GM19025 (cell line): ENCODE data around the gene SIPA1L3.

ENCODE experiments used
- ATAC-seq: cut with Tn5 transposase; IDR thresholded peaks from one replicate; pipeline ENCODE4 v1.9.1; 2021; ENCODE audit warnings: mild to moderate bottlenecking, low read depth, moderate library complexity; ENCODE audit not compliant: unreplicated experiment

SIPA1L3 gene

GRCh38 chr19:37943480-37943879 is 36.5 kb downstream of the SIPA1L3 start:
- ATAC-seq = no peak

- no peak for ATAC-seq
These were observed 39.1 kb downstream of the SIPA1L3 start for GRCh38 chr19:37946132-37946531.

GRCh38 chr19:37947778-37948177 is 40.8 kb downstream of the SIPA1L3 start:
- no peak for ATAC-seq

- ATAC-seq = no peak
These were observed 41.4 kb downstream of the SIPA1L3 start for GRCh38 chr19:37948362-37948761.

GRCh38 chr19:37950471-37951175 is 43.6 kb downstream of the SIPA1L3 start:
- ATAC-seq = no peak

GRCh38 chr19:37951816-37952210 is 44.8 kb downstream of the SIPA1L3 start:
- ATAC-seq = no peak

GRCh38 chr19:37953171-37953917 is 46.3 kb downstream of the SIPA1L3 start:
- no peak for ATAC-seq

- ATAC-seq = no peak
These were observed 46.9 kb downstream of the SIPA1L3 start for GRCh38 chr19:37953918-37954303.

- ATAC-seq = no peak
These were observed 47.4 kb downstream of the SIPA1L3 start for GRCh38 chr19:37954421-37954874.

GRCh38 chr19:37955986-37956385 is 49.0 kb downstream of the SIPA1L3 start:
- ATAC-seq = no peak

- no peak for ATAC-seq
These were observed 50.2 kb downstream of the SIPA1L3 start for GRCh38 chr19:37957176-37957575.

- ATAC-seq = no peak
These were observed 52.7 kb downstream of the SIPA1L3 start for GRCh38 chr19:37959665-37960114.

- no peak for ATAC-seq
These were observed 54.2 kb downstream of the SIPA1L3 start for GRCh38 chr19:37961198-37961597.

GRCh38 chr19:37963190-37963936 is 56.4 kb downstream of the SIPA1L3 start:
- ATAC-seq = no peak

GRCh38 chr19:37964109-37964508 is 57.1 kb downstream of the SIPA1L3 start:
- no peak for ATAC-seq

GRCh38 chr19:37966211-37966661 is 59.2 kb downstream of the SIPA1L3 start:
- ATAC-seq = no peak

GRCh38 chr19:37966662-37967231 is 59.7 kb downstream of the SIPA1L3 start:
- ATAC-seq = no peak

- no peak for ATAC-seq
These were observed 62.7 kb downstream of the SIPA1L3 start for GRCh38 chr19:37969695-37970094.

GRCh38 chr19:37970699-37971098 is 63.7 kb downstream of the SIPA1L3 start:
- no peak for ATAC-seq

GRCh38 chr19:37972803-37973202 is 65.8 kb downstream of the SIPA1L3 start:
- no peak for ATAC-seq

GRCh38 chr19:37973666-37974065 is 66.7 kb downstream of the SIPA1L3 start:
- no peak for ATAC-seq
